PC-3 (cell line): ENCODE data around the gene XPO1.

Source experiments
- CTCF ChIP-seq: fragments of 300-600 bp; sonication (generic); conservative IDR thresholded peaks from 2 replicates; pipeline ENCODE4 v1.5.1; 2017; ENCODE audit warnings: antibody characterized with exemption, low read depth, mild to moderate bottlenecking, low read length
- EZH2 ChIP-seq: fragments of 300-600 bp; sonication (generic); IDR thresholded peaks from one replicate; pipeline ENCODE4 v1.6.1; 2017; ENCODE audit warnings: antibody characterized with exemption, mild to moderate bottlenecking, low read length; ENCODE audit not compliant: unreplicated experiment
- EZH2phosphoT487 ChIP-seq: fragments of 300-600 bp; sonication (generic); IDR thresholded peaks from 2 replicates; pipeline ENCODE4 v1.6.1; 2018; ENCODE audit warnings: mild to moderate bottlenecking, antibody characterized with exemption, low read length, borderline replicate concordance

GRCh38 chr2:61492476-61492875 is 45.7 kb downstream of the XPO1 start:
- TF ChIP-seq CTCF (no peak), EZH2 (no peak), EZH2phosphoT487 (no peak)
